Heart left ventricle (tissue), 16 donors: ENCODE measurements around the gene ABCB9. TPM values are rescaled to one million over a fixed set of nuclear protein-coding genes. Genes with fewer than 3 reads are reported as not detected.

Source experiments
- ATAC-seq, 4 donors: fragments of 200-7000 bp; cut with Tn5 transposase; one replicate each; pipeline ENCODE4 v1.9.1; 2020 to 2022; ENCODE audit warnings: moderate library complexity in 4 of 4, mild to moderate bottlenecking in 3 of 4, moderate number of reproducible peaks in 1 of 4
- DNase-seq, 5 donors: peaks; one replicate each; pipeline ENCODE4 v3.0.0-alpha.2; 2020
- H3K27ac ChIP-seq, 12 donors: fragments of 200-600 bp; sonication (generic) in 4 of 12; one replicate each; pipeline versions ENCODE4 v1.5.0 to v1.8.0; 2016 to 2022; ENCODE audit warnings: mild to moderate bottlenecking in 2 of 12
- H3K27me3 ChIP-seq, 9 donors: fragments of 200-600 bp; sonication (generic) in 2 of 9; one replicate each; pipeline versions ENCODE4 v1.5.1 to v1.8.0; 2016 to 2022; ENCODE audit warnings: mild to moderate bottlenecking in 3 of 9
- H3K36me3 ChIP-seq, 9 donors: fragments of 200-600 bp; sonication (generic) in 2 of 9; one replicate each; pipeline versions ENCODE4 v1.5.0 to v1.8.0; 2018 to 2022; ENCODE audit warnings: mild to moderate bottlenecking in 2 of 9
- H3K4me1 ChIP-seq, 12 donors: fragments of 200-600 bp; sonication (generic) in 4 of 12; one replicate each; pipeline versions ENCODE4 v1.5.0 to v1.8.0; 2016 to 2022; ENCODE audit warnings: mild to moderate bottlenecking in 3 of 12
- H3K4me3 ChIP-seq, 12 donors: fragments of 200-600 bp; sonication (generic) in 4 of 12; one replicate each; pipeline versions ENCODE4 v1.5.0 to v1.8.0; 2017 to 2022; ENCODE audit warnings: mild to moderate bottlenecking in 9 of 12, moderate library complexity in 4 of 12
- H3K9me3 ChIP-seq, 12 donors: fragments of 200-600 bp; sonication (generic) in 4 of 12; one replicate each; pipeline versions ENCODE4 v1.5.0 to v1.8.0; 2016 to 2022; ENCODE audit warnings: mild to moderate bottlenecking in 1 of 12
- POLR2A ChIP-seq, 2 donors: fragments of 450-650 bp; IDR thresholded peaks; one replicate each; pipeline ENCODE4 v1.6.1; 2017; ENCODE audit warnings: antibody characterized with exemption in 2 of 2, mild to moderate bottlenecking in 2 of 2, moderate library complexity in 2 of 2
- WGBS, 4 donors: extraction: QIAGEN DNeasy Blood & Tissue Kit in 2 of 4; methylation state at CpG; one replicate each; pipeline versions ENCODE4 v1.1.5 to v1.1.7; 2013 to 2018; 5-methylcytosine and 5-hydroxymethylcytosine counted together
- intact Hi-C, 10 donors: fragments of 100-400 bp; cut with DNase I; formaldehyde crosslinking; loops; one replicate each; pipeline versions ENCODE4 v1.11.1 to v1.14.2; 2022
- polyA plus RNA-seq, 2 donors: library from polyadenylated mRNA; stranded (reverse); fragments of 200-250 nt; gene quantifications; one replicate each; pipeline ENCODE4 v1.2.3, GENCODE V29; 2013
- total RNA-seq, 9 donors: library from RNA; depleted of rRNA in 2 of 9; stranded (reverse); fragments of >200 nt in 2 of 9; fragmentation: NEBNext Ultra II Directional in 3 of 9; extraction: Animal tissue kit (Norgen Biotek cat#: 25700) in 3 of 9; gene quantifications; one replicate each; pipeline versions ENCODE4 v1.1.0 to v1.2.4, GENCODE V29; 2016 to 2023
- TF ChIP-seq, protein P1 (sequence below), 12 donors: fragments of 200-600 bp; sonication (generic) in 4 of 12; IDR thresholded peaks; one replicate each; pipeline versions ENCODE4 v1.5.0 to v1.8.0; 2018 to 2022; ENCODE audit warnings: antibody characterized with exemption in 12 of 12, mild to moderate bottlenecking in 5 of 12
- donor health status: ischemic (EF 13 %, LVEDD 7.1; RV severe dilation, severe dysfunction).
- donor health status: healthy with polysubstance abuse.
- donor health status: DM: no; HTN: yes; CAD: no.
- donor health status: DM: no; HTN: no; CAD: no.
- donor health status: ischemic (EF 25% LVEDD 6.9; RV normal size, moderate dysfunction).
- donor health status: ischemic (EF 25% LVEDD 5.7; RV mildly dilated, moderate dysfunction).
- donor health status: healthy.
- donor health status: DM: yes; HTN: yes; CAD: no.
- donor health status: ischemic (EF 35%, LVEDD 5.7; RV mildly dilated, moderate dysfunction).
- donor health status: nonischemic (EF 11% LVEDD 7.7; RV severe dilation, severe dysfunction).
- donor health status: DM: yes; HTN: yes; CAD: no.
- donor health status: PGD.
- donor health status: ischemic (EF 29% LVEDD 5.4; RV normal size, mild dysfunction).
- donor health status: nonischemic (EF 23%, LVEDD 6.1; RV moderate dilation, normal function).

ABCB9 gene
- total and polyA plus RNA-seq, 11 donors = 3.1 to 8.6 (median 4.6) TPM

DNA sequence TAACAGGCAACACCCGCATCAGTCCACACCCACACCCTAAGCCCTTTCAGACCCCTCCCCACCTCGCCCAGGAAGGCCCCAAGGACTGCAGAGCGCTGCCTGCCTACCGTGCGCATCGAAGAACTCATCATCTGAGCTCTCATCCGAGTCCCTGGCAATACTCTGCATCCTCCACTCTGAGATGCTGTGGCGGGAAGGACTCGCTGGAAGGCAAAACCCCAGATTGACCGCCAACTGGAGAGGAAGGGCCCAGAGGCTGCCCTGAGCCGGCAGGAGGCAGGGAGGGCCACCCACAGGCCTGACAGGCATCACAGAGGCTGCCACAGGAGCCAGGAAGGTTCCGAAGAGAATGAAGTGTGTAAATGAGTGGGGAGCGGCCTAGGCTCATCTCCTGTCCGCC lies 38.0 kb upstream of the ABCB9 start:
- no peak for ATAC-seq
- H3K4me1 ChIP-seq = no peaks in the 10 kb centered on the region
- H3K27ac ChIP-seq = no peak overlapping the region
- H3K27me3 ChIP-seq = no peaks in the 10 kb centered on the region
- DNase-seq = peak in 1 of 5 donors; percentile 18
- H3K4me3 ChIP-seq = no peak overlapping the region
- intact Hi-C loops = no loop called here
- WGBS, 4 donors = 88 to 93% (median 90%) methylated on average over 14 of the region's 14 CpGs
- H3K9me3 ChIP-seq = no peaks in the 10 kb centered on the region
- H3K36me3 ChIP-seq = peaks cover 0 to 81% (median 66%) of the 10 kb centered on the region in 9 donors
- TF ChIP-seq POLR2A (IDR thresholded peaks at IDR 0.05) = no peak
- TF ChIP-seq, protein P1, sequence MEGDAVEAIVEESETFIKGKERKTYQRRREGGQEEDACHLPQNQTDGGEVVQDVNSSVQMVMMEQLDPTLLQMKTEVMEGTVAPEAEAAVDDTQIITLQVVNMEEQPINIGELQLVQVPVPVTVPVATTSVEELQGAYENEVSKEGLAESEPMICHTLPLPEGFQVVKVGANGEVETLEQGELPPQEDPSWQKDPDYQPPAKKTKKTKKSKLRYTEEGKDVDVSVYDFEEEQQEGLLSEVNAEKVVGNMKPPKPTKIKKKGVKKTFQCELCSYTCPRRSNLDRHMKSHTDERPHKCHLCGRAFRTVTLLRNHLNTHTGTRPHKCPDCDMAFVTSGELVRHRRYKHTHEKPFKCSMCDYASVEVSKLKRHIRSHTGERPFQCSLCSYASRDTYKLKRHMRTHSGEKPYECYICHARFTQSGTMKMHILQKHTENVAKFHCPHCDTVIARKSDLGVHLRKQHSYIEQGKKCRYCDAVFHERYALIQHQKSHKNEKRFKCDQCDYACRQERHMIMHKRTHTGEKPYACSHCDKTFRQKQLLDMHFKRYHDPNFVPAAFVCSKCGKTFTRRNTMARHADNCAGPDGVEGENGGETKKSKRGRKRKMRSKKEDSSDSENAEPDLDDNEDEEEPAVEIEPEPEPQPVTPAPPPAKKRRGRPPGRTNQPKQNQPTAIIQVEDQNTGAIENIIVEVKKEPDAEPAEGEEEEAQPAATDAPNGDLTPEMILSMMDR (IDR thresholded peaks at IDR 0.05) = no peak

DNA sequence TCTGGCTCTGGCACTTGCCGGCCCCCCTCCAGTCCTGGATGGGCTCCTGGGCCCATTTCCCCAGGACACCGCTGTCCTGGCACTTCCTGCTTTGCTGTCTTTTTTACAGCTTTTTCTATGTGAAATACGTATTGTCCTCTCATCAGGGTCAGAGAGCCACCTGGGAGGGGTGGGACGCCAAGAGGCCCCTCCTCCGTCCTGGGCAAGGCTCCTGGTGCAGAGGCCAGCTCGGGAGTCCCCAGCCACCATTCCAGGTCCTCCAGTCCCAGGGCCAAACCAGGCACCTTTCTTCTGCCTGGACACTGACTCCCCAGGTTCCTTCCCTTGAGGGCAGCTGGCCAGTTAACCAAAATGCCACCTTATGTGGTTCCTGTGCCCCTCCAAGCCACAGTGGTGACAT lies 37.0 kb upstream of the ABCB9 start:
- no peak for ATAC-seq

DNA sequence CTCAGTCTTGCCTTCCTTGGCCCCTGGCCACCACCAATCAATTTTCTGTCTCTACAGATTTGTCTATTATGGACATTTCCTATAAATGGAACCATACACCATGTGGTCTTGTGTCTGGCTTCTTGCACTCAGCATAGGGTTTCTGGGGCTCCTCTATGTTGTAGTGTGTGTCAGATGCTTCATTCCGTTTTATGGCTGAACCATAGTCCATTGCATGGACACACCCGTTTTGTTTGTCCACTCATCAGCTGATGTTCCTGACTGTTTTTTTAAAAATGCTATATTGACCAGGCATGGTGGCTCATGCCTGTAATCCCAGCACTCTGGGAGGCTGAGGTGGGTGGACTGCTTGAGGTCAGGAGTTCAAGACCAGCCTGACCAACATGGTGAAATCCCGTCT lies 35.2 kb upstream of the ABCB9 start:
- intact Hi-C loops = no loop called here
- Histone ChIP-seq H3K4me3 (no peak overlapping the region), H3K27ac (no peak overlapping the region), H3K27me3 (no peaks in the 10 kb centered on the region), H3K9me3 (no peaks in the 10 kb centered on the region), H3K4me1 (peaks cover 0 to 9% (median 0%) of the 10 kb centered on the region in 12 donors), H3K36me3 (peaks cover 0 to 65% (median 50%) of the 10 kb centered on the region in 9 donors)
- TF ChIP-seq POLR2A (IDR thresholded peaks at IDR 0.05) = no peak
- TF ChIP-seq, protein P1 (IDR thresholded peaks at IDR 0.05) = no peak
- DNase-seq = no peak
- 91 to 98% (median 95%) methylated on average over 3 of the region's 3 CpGs for WGBS, 4 donors
- ATAC-seq = no peak

More for the DNA sequence above, 37.0 kb upstream of the ABCB9 start:
- intact Hi-C loops = no loop called here
- peak in 1 of 5 donors; percentile 2 for DNase-seq
- Histone ChIP-seq H3K9me3 (no peaks in the 10 kb centered on the region), H3K27me3 (no peaks in the 10 kb centered on the region), H3K36me3 (peaks cover 0 to 72% (median 61%) of the 10 kb centered on the region in 9 donors), H3K27ac (no peak overlapping the region), H3K4me1 (no peaks in the 10 kb centered on the region), H3K4me3 (no peak overlapping the region)
- TF ChIP-seq, protein P1 (IDR thresholded peaks at IDR 0.05) = no peak
- TF ChIP-seq POLR2A (IDR thresholded peaks at IDR 0.05) = no peak
- 87 to 94% (median 91%) methylated on average over 6 of the region's 6 CpGs for WGBS, 4 donors

DNA sequence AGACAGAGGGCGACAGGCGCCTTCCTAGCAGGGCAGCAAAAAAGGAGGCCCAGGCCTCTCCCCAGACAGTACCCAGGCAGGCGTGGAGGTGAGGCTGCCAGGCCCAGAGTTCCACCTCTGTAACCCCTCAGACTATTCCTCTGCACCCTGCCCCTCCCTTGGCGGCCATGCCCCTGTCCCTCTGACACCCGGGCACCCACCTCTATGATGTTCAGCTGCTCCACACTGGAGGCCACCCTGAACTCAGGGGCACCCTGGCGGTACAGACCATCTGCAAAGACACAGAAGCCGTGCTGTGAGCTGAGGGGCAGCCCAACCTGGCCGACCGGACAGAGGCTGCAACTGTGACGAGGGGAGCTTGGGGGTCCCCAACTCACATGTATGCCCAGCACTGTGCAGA lies 34.3 kb upstream of the ABCB9 start:
- peaks cover 0 to 18% (median 2%) of the 10 kb centered on the region in 12 donors for H3K4me1 ChIP-seq
- H3K27me3 ChIP-seq = no peaks in the 10 kb centered on the region
- H3K36me3 ChIP-seq = peaks cover 0 to 72% (median 45%) of the 10 kb centered on the region in 9 donors
- no peak for TF ChIP-seq POLR2A (IDR thresholded peaks at IDR 0.05)
- DNase-seq (peak in 2 of 5 donors; percentile 21 to 23), ATAC-seq (no peak)
- no peak overlapping the region for H3K27ac ChIP-seq
- no peak overlapping the region for H3K4me3 ChIP-seq
- 86 to 96% (median 95%) methylated on average over 4 to 10 of the region's 10 CpGs for WGBS, 4 donors
- intact Hi-C loops = no loop called here
- no peaks in the 10 kb centered on the region for H3K9me3 ChIP-seq

DNA sequence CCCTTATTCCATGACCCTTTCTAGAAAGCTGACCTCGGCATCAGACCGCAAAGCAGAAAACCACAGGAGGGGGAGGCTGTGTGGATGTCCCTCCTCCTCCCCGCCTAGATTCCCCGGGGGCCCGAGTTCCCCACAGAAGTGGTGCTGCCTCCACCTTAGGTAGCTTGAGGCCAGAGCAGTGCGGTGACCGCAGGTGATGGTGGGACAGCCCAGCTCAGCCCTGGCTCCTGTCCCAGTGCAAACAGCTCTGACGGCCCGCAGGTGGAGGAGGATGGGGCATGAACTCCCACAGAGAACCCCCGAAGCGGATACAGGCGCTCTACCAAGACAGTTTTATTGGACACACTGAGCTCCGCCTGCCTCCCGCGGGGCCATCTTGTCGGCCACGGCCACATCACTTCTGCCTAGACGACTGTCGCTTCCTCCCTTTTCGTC lies 33.7 kb upstream of the ABCB9 start:
- Histone ChIP-seq H3K9me3 (no peaks in the 10 kb centered on the region), H3K4me3 (no peak overlapping the region), H3K27me3 (no peaks in the 10 kb centered on the region), H3K36me3 (peaks cover 0 to 67% (median 40%) of the 10 kb centered on the region in 9 donors), H3K4me1 (peaks cover 0 to 23% (median 4%) of the 10 kb centered on the region in 12 donors), H3K27ac (no peak overlapping the region)
- DNase-seq (peak in 3 of 5 donors; percentile 15 to 55 (median 18)), ATAC-seq (no peak)
- TF ChIP-seq, protein P1 (IDR thresholded peaks at IDR 0.05) = no peak
- TF ChIP-seq POLR2A (IDR thresholded peaks at IDR 0.05) = no peak
- intact Hi-C loops = no loop called here
- 83 to 87% (median 84%) methylated on average over 17 to 20 of the region's 20 CpGs for WGBS, 4 donors
